Transverse colon (tissue), 4 donors: Measurements from ENCODE around the gene PODNL1. TPM values are rescaled to one million over a fixed set of nuclear protein-coding genes. Genes with fewer than 3 reads are reported as not detected.

ENCODE experiments used
- DNase-seq: peaks from one replicate; pipeline ENCODE4 v3.0.0-alpha.2; 2019
- H3K27ac ChIP-seq, 4 donors: fragments of 200-600 bp; sonication (generic); 2 replicates each; pipeline ENCODE4 v1.5.1; 2016 to 2018; ENCODE audit warnings: inconsistent platforms in 4 of 4
- H3K27me3 ChIP-seq: fragments of 200-600 bp; sonication (generic); 2 replicates; pipeline ENCODE4 v1.5.1; 2017; ENCODE audit warnings: inconsistent platforms
- H3K36me3 ChIP-seq, 4 donors: fragments of 200-600 bp; sonication (generic); 2 replicates each; pipeline ENCODE4 v1.5.1; 2017 to 2019; ENCODE audit warnings: inconsistent platforms in 4 of 4
- H3K4me1 ChIP-seq, 4 donors: fragments of 200-600 bp; sonication (generic); 2 replicates each; pipeline ENCODE4 v1.5.1; 2017 to 2020; ENCODE audit warnings: inconsistent platforms in 4 of 4
- H3K4me3 ChIP-seq, 4 donors: fragments of 200-600 bp; sonication (generic); 1 replicate in 1 of 4; 2 replicates in 3 of 4; pipeline versions ENCODE4 v1.5.1 to v1.6.1; 2017 to 2019; ENCODE audit warnings: inconsistent platforms in 4 of 4
- H3K9me3 ChIP-seq, 2 donors: fragments of 200-600 bp; sonication (generic); 2 replicates each; pipeline ENCODE4 v1.5.1; 2017 to 2019; ENCODE audit warnings: inconsistent platforms in 2 of 2
- EP300 ChIP-seq: sonication (generic); formaldehyde crosslinking; IDR thresholded peaks from one replicate; pipeline ENCODE4 v1.6.1; 2017; ENCODE audit warnings: antibody characterized with exemption, low read depth
- POLR2A ChIP-seq: fragments of 450-650 bp; IDR thresholded peaks from one replicate; pipeline ENCODE4 v1.6.1; 2016; ENCODE audit warnings: antibody characterized with exemption, mild to moderate bottlenecking, moderate library complexity
- POLR2AphosphoS5 ChIP-seq, 3 donors: sonication (generic); formaldehyde crosslinking; IDR thresholded peaks; one replicate each; pipeline ENCODE4 v1.6.1; 2016; ENCODE audit warnings: antibody characterized with exemption in 3 of 3
- WGBS, 2 donors: methylation state at CpG; one replicate each; pipeline ENCODE4 v1.1.5; 2018; ENCODE audit warnings: low coverage in 1 of 2; 5-methylcytosine and 5-hydroxymethylcytosine counted together
- in situ Hi-C, 4 donors: fragments of 200-750 bp; cut with MboI; loops; one replicate each; pipeline versions ENCODE4 v1.15.0 to v1.15.1; 2017; ENCODE audit warnings: low sequenced_read_pairs in 3 of 4, low pct_ligation_motif_present in 1 of 4, low pct_unique_long_range_greater_than_20kb in 1 of 4
- intact Hi-C: fragments of 100-400 bp; cut with DNase I; formaldehyde crosslinking; loops from one replicate; pipeline ENCODE4 v1.15.1; 2023; ENCODE audit warnings: low total_unique reads
- total RNA-seq, 4 donors: library from RNA; depleted of rRNA; stranded (reverse); fragments of >200 nt; gene quantifications; one replicate each; pipeline ENCODE4 v1.1.0, GENCODE V29; 2016
- TF ChIP-seq, protein P1 (sequence below), 5 experiments: fragments of 200-600 bp in 3 of 5; fragments of 450-650 bp in 2 of 5; sonication (generic) in 3 of 5; IDR thresholded peaks; 1 replicate in 2 of 5; 2 replicates in 3 of 5; pipeline ENCODE4 v1.5.1; 2016 to 2017; ENCODE audit warnings: antibody characterized with exemption in 5 of 5, inconsistent platforms in 3 of 5, mild to moderate bottlenecking in 2 of 5, moderate library complexity in 1 of 5

Gene PODNL1
- total RNA-seq, 4 donors from 2014 or later = 3.0 to 15.3 (median 3.2) TPM

DNA sequence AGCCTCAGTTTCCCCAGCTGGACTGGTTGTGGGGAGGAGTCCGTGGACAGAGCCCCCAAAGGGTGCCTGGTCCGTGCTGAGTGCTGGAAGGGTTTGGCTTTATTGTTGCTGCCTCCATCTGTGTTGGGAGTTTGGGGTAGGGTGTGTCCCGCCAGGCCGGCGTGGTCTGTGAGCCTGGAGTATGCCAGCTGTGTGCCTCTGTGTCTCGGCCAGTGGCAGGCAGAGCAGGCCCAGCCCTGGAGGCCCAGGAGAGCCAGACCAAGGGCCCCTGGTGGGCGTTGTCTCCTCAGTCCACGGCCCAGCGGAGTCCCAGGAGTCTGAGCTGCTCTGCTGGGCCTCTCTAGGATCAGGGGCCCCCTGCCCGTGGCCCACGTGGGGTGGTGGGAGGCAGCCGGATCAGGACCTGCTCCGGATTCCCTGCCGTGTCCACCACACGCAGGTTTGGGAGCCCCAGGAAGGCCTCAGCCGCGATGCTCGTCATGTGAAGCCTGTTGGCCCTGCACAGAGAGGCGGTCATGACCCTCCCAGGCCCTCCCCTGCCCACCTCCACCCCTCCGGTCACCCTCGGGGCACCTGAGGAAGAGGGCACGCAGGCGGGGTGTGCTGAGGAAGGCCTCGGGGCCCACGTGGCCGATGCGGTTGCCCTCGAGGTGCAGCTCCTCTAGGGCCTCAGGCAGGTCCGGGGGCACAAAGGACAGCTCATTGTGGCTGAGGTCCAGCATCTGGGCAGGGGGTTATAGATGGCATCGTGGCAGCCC lies 6.6 kb downstream of the PODNL1 start:
- intact Hi-C loops = no loop called here
- Histone ChIP-seq H3K36me3 (peaks cover 0 to 23% (median 3%) of the 10 kb centered on the region in 4 donors), H3K27me3 (no peaks in the 10 kb centered on the region), H3K9me3 (no peaks in the 10 kb centered on the region), H3K4me3 (no peak overlapping the region), H3K27ac (no peak overlapping the region), H3K4me1 (no peaks in the 10 kb centered on the region)
- in situ Hi-C loops = no loop called here
- DNase-seq = no peak
- WGBS, 2 donors = 83% methylated on average over 24 of the region's 30 CpGs; no CpG with 5 or more reads in 1 of the 2 donors
- no peak for TF ChIP-seq POLR2A
- no peak for TF ChIP-seq POLR2AphosphoS5 (IDR thresholded peaks at IDR 0.05)
- no peak for TF ChIP-seq EP300
- TF ChIP-seq, protein P1, sequence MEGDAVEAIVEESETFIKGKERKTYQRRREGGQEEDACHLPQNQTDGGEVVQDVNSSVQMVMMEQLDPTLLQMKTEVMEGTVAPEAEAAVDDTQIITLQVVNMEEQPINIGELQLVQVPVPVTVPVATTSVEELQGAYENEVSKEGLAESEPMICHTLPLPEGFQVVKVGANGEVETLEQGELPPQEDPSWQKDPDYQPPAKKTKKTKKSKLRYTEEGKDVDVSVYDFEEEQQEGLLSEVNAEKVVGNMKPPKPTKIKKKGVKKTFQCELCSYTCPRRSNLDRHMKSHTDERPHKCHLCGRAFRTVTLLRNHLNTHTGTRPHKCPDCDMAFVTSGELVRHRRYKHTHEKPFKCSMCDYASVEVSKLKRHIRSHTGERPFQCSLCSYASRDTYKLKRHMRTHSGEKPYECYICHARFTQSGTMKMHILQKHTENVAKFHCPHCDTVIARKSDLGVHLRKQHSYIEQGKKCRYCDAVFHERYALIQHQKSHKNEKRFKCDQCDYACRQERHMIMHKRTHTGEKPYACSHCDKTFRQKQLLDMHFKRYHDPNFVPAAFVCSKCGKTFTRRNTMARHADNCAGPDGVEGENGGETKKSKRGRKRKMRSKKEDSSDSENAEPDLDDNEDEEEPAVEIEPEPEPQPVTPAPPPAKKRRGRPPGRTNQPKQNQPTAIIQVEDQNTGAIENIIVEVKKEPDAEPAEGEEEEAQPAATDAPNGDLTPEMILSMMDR (IDR thresholded peaks at IDR 0.05) = no peak

DNA sequence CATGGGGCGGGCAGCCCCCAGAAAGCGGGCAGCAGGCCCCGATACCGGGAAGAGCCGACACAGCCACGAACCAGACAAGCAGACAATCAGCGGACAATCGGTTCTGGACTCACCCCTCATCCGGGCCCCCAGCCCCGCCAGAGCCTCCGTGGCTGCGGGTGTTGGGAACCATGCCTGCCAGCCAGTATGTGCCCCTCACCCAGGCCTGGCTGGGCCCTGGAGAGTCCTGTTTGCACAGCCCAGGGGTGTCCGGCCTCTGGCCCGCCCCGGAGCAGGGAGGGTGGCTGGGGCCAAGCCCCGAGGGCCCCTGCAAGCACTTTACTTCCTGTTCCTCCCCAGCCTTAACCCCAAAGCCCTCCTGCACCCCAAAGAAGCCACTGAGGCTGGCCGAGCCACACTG lies 7.8 kb downstream of the PODNL1 start:
- no peaks in the 10 kb centered on the region for H3K9me3 ChIP-seq
- H3K27me3 ChIP-seq = no peaks in the 10 kb centered on the region
- intact Hi-C loops = no loop called here
- no peak overlapping the region for H3K27ac ChIP-seq
- in situ Hi-C loops = no loop called here
- no peak overlapping the region for H3K4me3 ChIP-seq
- no peaks in the 10 kb centered on the region for H3K4me1 ChIP-seq
- 85% methylated on average over 11 of the region's 17 CpGs; no CpG with 5 or more reads in 1 of the 2 donors for WGBS, 2 donors
- DNase-seq = no peak
- H3K36me3 ChIP-seq = peaks cover 0 to 27% (median 8%) of the 10 kb centered on the region in 4 donors
- TF ChIP-seq POLR2AphosphoS5 (IDR thresholded peaks at IDR 0.05) (no peak), POLR2A (no peak), EP300 (no peak)
- TF ChIP-seq, protein P1 (IDR thresholded peaks at IDR 0.05) = no peak

DNA sequence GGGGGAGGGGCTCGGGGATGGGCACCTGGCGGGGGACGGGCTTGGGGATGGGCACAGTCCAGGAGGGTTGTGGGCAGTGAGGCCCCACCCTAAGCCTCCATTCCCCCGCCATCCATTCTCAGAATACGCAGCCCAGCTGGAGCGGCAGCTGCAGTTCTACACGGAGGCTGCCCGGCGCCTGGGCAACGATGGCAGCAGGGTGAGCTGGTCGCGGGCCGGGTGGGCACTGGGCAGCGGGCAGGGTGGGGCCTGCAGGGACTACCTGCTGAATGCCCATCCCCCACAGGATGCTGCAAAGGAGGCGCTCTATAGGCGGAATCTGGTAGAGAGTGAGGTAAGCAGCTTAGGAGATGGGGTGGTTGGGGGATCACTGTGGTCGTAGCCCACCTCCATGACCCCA lies 8.3 kb downstream of the PODNL1 start:
- in situ Hi-C loops = no loop called here
- intact Hi-C loops = no loop called here
- TF ChIP-seq, protein P1 (IDR thresholded peaks at IDR 0.05) = no peak
- TF ChIP-seq EP300 (no peak), POLR2A (no peak), POLR2AphosphoS5 (IDR thresholded peaks at IDR 0.05) (no peak)
- H3K27me3 ChIP-seq = no peaks in the 10 kb centered on the region
- WGBS, 2 donors = 86% methylated on average over 16 of the region's 17 CpGs; no CpG with 5 or more reads in 1 of the 2 donors
- DNase-seq = no peak
- no peak overlapping the region for H3K27ac ChIP-seq
- H3K9me3 ChIP-seq = no peaks in the 10 kb centered on the region
- H3K4me3 ChIP-seq = no peak overlapping the region
- H3K36me3 ChIP-seq = peaks cover 0 to 32% (median 9%) of the 10 kb centered on the region in 4 donors
- H3K4me1 ChIP-seq = no peaks in the 10 kb centered on the region

DNA sequence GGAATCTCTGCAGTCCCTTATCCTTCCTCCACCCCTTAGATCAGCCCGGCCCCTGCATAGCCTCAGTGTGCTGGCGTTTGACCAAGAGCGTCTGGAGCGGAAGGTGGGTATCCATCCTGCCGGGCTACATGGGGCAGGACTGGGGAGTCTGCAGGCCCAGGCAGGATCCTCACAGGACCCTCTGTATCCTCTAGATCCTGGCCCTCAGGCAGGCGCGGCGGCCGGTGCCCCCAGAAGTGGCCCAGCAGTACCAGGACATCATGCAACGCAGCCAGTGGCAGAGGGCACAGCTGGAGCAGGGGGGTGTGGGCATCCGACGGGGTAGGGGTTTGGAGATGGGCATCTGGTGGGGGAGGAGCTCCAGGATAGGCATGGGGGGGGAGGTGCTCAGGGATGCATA lies 8.9 kb downstream of the PODNL1 start:
- TF ChIP-seq POLR2AphosphoS5 (IDR thresholded peaks at IDR 0.05) (no peak), EP300 (no peak), POLR2A (no peak)
- TF ChIP-seq, protein P1 (IDR thresholded peaks at IDR 0.05) = no peak
- Histone ChIP-seq H3K36me3 (peaks cover 0 to 38% (median 12%) of the 10 kb centered on the region in 4 donors), H3K4me3 (no peak overlapping the region), H3K4me1 (no peaks in the 10 kb centered on the region), H3K9me3 (no peaks in the 10 kb centered on the region), H3K27ac (no peak overlapping the region), H3K27me3 (no peaks in the 10 kb centered on the region)
- in situ Hi-C loops = no loop called here
- WGBS, 2 donors = 88% methylated on average over 10 of the region's 12 CpGs; no CpG with 5 or more reads in 1 of the 2 donors
- intact Hi-C loops = no loop called here
- DNase-seq = no peak
